ENCODE data around the gene KLHL29.

DNA sequence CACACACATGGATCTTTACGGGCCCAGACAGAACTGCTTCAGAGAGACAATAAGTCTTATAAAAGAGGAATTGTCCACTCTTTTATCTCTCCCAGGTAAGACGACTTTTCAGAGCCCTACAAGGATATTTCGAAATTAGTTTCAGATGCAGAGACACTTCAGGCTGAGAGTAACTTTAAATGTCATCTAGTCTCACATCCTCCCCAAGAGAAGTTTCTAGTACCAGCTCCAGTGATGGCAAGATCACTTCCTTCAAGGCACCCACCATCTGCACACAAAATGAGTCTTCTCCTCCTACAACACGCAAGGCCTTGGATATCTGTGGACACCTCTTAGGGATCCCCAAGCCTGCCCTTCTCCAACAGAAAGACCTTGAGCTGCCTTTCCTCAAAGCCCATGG is 39.0 kb upstream of the KLHL29 start:
- TF ChIP-seq CTCF (IDR thresholded peaks at IDR 0.05) (no peak), POLR2A (IDR thresholded peaks at IDR 0.05) (no peak), EP300 (IDR thresholded peaks at IDR 0.05) (no peak)

Data from ovary (tissue), 3 donors.